Brain microvascular endothelial cell (primary cell): ENCODE data around the gene CHCHD3.
"Not testable (repeated sequence)": the region's sequence is repeated elsewhere in the genome, so short reads cannot be mapped to it uniquely, and the experiment has no call there.

Experiments used
- DNase-seq: peaks from one replicate; pipeline ENCODE4 v3.0.0-alpha.2; 2020
- H3K27ac ChIP-seq: fragments of 250-450 bp; sonication (Bioruptor Pico); 2 replicates; pipeline ENCODE4 v1.5.1; 2020; ENCODE audit warnings: mild to moderate bottlenecking, moderate library complexity
- H3K27me3 ChIP-seq: fragments of 250-450 bp; sonication (Bioruptor Pico); replicated peaks from 2 replicates; pipeline ENCODE4 v1.5.1; 2020; ENCODE audit warnings: mild to moderate bottlenecking
- H3K36me3 ChIP-seq: fragments of 250-450 bp; sonication (Bioruptor Pico); replicated peaks from 2 replicates; pipeline ENCODE4 v1.5.1; 2020; ENCODE audit warnings: mild to moderate bottlenecking
- H3K4me3 ChIP-seq: 2 replicates; pipeline ENCODE4 v1.5.1; 2011; ENCODE audit warnings: low read depth, mild to moderate bottlenecking, control low read depth, low read length, moderate library complexity
- in situ Hi-C: cut with HindIII; loops from 2 replicates; pipeline ENCODE4 v1.10.0; 2017; ENCODE audit warnings: low sequenced_read_pairs, low pct_ligation_motif_present
- TF ChIP-seq, protein P1 (sequence below): IDR thresholded peaks from 2 replicates; pipeline ENCODE4 v1.5.1; 2011; ENCODE audit warnings: low read depth, mild to moderate bottlenecking, moderate library complexity, low read length, control low read depth, inconsistent platforms; ENCODE audit errors: missing control alignments

CHCHD3 gene

DNA sequence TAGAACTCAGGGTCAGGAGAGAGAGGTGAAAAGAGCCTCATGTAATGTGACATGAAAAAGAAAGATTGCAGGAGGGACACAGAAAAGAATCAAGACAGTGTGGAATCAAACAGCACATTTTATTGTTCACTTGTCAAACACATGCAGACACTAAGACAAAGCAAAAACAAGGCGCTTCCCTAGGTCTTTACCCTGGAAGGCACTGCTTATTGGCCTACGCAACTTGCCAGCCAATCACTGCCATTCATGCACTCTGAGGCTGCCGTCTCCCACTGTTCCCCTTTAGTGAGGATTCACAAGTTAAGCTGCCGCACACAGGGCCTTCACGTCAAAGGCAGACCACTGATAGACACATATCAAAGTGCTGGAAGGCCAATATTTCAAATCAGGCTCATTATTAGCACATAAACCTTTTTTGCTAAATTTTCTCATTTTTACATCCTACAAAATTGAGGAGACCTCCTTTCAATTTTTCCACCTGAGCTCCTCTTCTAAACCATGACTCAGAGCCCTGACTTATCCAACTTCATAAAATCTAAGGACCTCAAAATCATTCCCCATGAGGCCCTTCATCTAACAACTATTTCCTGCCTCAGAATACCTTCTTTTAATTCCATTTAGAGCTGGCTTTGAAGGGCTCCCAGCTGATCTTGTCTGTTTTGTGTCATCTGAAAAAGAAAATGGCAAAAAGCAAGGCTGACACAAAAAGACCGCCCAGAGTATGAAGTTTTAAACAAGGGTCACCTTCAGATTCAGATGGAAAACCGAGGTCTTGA, 149.4 kb downstream of the CHCHD3 start:
- in situ Hi-C loops, result no loop called here

GRCh38 chr7:132930881-132931280, 151.0 kb downstream of the CHCHD3 start:
- no peaks in the 10 kb centered on the region for H3K27me3 ChIP-seq
- TF ChIP-seq, protein P1, sequence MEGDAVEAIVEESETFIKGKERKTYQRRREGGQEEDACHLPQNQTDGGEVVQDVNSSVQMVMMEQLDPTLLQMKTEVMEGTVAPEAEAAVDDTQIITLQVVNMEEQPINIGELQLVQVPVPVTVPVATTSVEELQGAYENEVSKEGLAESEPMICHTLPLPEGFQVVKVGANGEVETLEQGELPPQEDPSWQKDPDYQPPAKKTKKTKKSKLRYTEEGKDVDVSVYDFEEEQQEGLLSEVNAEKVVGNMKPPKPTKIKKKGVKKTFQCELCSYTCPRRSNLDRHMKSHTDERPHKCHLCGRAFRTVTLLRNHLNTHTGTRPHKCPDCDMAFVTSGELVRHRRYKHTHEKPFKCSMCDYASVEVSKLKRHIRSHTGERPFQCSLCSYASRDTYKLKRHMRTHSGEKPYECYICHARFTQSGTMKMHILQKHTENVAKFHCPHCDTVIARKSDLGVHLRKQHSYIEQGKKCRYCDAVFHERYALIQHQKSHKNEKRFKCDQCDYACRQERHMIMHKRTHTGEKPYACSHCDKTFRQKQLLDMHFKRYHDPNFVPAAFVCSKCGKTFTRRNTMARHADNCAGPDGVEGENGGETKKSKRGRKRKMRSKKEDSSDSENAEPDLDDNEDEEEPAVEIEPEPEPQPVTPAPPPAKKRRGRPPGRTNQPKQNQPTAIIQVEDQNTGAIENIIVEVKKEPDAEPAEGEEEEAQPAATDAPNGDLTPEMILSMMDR, result peak; percentile 56
- in situ Hi-C loops, result no loop called here
- H3K27ac ChIP-seq, result no peak overlapping the region
- no peaks in the 10 kb centered on the region for H3K36me3 ChIP-seq
- H3K4me3 ChIP-seq, result no peak overlapping the region
- DNase-seq, result peak; percentile 5

More for the DNA sequence above, 149.4 kb downstream of the CHCHD3 start:
- Histone ChIP-seq H3K36me3 (no peaks in the 10 kb centered on the region), H3K4me3 (no peak overlapping the region), H3K27me3 (no peaks in the 10 kb centered on the region), H3K27ac (no peak overlapping the region)
- TF ChIP-seq, protein P1, result no peak
- DNase-seq, result no peak

DNA sequence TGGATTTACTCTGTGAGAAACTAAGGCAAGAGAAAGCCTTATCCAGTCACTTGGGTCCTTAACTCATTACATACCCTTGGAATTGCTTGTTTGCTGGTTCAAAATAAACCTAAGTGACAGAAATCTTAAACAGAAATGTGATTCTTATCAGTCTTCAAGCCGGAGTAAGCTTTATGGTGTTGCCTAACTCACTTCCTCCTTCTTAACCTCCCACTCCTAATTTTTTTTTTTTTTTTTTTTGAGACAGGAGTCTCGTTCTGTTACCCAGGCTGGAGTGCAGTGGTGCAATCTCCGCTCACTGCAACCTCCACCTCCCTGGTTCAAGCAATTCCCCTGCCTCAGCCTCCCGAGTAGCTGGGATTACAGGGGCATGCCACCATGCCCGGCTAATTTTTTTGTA, 151.9 kb downstream of the CHCHD3 start:
- DNase-seq, H3K27me3 ChIP-seq, H3K4me3 ChIP-seq, in situ Hi-C loops, H3K36me3 ChIP-seq, H3K27ac ChIP-seq: not testable (repeated sequence)

DNA sequence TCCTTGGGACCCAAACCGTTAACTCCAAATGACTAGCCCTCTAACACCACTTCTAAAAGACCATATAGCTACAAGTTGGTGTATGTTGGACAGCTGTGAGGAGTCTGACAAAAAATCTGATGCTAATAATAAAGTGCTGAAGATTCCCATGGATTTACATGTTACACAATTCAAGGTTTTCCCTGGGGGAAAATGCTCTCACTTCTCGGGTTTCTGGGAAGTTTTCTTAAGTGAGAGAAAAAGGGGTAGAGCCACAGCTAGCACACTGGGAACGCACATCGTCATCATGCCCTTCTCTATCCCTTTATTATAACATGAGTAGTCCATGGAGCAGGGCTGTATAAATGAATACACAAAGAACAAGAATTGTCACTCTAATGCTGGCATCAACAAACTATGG, 162.1 kb downstream of the CHCHD3 start:
- DNase-seq, result no peak
- Histone ChIP-seq H3K36me3 (no peaks in the 10 kb centered on the region), H3K27ac (no peak overlapping the region), H3K4me3 (no peak overlapping the region), H3K27me3 (no peaks in the 10 kb centered on the region)
- in situ Hi-C loops, result no loop called here
- TF ChIP-seq, protein P1, result no peak

GRCh38 chr7:132915647-132916046, 166.2 kb downstream of the CHCHD3 start:
- H3K27ac ChIP-seq, result no peak overlapping the region
- DNase-seq, result no peak
- no peak overlapping the region for H3K4me3 ChIP-seq
- no peaks in the 10 kb centered on the region for H3K27me3 ChIP-seq
- TF ChIP-seq, protein P1, result no peak
- in situ Hi-C loops, result no loop called here
- no peaks in the 10 kb centered on the region for H3K36me3 ChIP-seq

GRCh38 chr7:132910657-132911056, 171.2 kb downstream of the CHCHD3 start:
- H3K36me3 ChIP-seq, result no peaks in the 10 kb centered on the region
- in situ Hi-C loops, result no loop called here
- no peaks in the 10 kb centered on the region for H3K27me3 ChIP-seq
- TF ChIP-seq, protein P1, result no peak
- H3K27ac ChIP-seq, result no peak overlapping the region
- DNase-seq, result no peak
- no peak overlapping the region for H3K4me3 ChIP-seq
